ENCODE measurements around the gene BTBD9.
"Not testable (repeated sequence)": the region's sequence is repeated elsewhere in the genome, so short reads cannot be mapped to it uniquely, and the experiment has no call there.

The BTBD9 gene

DNA sequence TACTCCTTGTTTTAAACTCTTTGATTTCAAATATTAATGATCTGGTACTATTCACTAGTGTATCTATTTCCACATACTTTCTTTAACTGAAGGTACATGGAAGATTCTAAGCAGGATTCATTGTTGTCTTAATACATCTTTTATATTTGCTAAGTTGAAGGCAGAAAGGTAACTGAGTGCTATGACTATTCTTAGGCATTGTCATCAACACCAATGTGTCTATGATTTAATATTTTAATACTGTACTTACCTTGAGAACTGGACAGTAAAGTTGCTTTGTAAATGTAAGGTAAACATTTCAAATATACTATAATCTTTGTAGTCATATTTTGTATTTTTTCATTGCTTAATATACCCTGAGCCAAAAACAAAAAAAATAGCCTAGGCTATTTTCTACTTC is 8.9 kb upstream of the BTBD9 start:
- DNase-seq, result no peak

DNA sequence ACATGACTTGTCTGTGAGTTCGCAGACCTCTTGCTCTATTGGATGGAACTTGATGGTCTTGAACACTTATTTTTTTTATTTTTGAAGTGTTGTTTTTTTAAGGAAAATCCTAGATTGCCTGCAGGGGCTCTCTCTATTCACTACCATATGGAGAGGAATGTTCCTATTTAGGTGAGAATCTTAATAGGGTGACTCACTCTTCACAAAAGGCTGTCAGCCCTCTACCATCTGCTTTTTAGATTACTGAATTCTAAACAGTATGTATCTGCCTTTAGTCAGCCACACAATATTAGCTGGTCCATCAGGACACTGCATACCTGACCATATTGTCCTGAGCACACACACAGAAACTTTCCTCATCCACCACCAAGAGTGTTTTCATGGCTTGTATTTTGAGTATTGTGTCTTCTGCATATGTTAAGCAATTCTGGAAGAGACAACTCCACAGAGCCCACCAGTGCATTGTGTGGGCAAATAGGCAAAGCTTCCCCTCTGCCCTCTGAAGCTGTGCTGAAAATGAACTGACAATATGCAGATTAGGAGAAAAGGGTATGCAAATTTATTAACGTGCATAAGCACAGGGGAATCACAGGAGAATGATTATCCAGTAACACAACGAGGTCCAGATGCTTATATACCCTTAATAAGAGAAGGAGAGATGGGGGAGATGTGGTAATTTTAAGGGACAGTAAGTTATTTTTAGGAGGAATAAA is 6.6 kb upstream of the BTBD9 start:
- no peak for DNase-seq

DNA sequence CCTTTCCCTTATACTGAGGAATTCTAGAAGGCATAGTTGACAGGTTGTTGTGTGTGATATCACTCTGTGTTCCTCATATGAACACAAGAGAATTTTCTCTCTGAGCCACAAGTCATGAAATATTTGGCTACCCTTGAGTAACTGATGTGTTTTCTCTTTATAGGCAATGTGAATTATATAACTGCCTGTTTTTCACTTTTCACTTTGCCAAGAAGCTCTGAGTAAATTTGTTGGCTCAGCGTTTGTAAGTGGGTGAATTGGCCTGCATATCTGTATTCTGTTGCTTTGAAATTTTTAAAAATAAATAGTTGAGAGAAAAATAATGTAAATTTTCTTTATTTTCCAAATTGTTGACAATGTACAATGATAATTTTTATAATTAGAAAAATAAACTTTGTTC is 5.2 kb upstream of the BTBD9 start:
- DNase-seq, result no peak

DNA sequence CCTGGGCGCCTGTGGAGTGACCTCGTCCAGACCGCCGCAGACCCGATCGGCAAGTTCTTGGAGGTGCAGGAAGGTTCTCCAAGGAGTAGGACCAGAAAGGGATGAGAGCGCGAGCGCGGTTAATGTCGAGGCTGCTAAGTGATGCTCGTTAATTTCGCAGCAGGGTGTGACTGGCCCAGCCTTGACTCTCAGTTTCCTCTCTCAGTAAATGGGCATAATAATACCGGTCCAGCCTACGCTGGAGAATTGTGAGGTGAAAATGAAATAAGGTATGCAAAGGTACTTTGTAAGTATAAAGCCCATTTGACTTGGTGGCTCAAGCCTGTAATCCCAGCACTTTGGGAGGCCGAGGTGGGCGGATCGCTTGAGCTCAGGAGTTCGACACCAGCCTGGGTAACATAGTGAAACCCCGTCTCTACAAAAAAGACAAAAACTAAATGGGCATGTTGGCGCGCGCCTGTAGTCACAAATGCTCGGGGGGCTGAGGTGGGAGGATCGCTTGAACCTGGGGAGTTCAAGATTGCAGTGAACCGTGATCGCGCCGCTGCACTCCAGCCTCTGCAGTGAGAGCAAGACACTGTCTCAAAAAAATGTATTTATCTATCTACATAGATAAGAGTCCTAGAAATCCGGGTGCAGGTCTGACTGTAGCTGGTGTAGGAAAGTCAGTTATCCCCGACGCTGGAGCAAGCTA is 634 bp upstream of the BTBD9 start:
- no peak for DNase-seq

DNA sequence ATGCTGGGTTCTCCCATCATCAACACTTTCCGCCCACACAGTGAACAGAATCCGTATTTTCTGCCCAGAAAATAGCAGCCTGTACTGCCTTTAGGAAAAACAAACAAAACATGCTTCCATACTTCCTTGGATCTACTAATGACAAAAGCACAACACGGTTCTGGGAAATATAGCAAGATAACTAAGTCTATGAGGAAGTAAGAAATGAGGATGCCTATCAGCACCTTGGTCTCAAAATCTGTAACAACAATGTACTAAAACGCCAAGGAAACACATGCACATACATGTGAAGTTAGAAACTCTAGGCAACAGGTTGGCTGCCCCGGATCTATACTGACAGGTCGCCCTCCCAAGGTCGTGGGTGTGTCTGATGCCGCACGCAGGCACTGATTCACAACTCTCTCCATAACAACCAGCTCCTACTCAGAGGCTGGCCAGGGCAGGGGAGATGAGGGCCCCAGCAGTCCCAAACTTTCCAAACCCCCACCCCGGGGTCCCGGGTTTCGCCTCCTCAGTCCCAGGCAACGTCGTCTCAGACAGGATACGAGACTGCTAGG is 710 bp downstream of the BTBD9 start:
- DNase-seq, result no peak

DNA sequence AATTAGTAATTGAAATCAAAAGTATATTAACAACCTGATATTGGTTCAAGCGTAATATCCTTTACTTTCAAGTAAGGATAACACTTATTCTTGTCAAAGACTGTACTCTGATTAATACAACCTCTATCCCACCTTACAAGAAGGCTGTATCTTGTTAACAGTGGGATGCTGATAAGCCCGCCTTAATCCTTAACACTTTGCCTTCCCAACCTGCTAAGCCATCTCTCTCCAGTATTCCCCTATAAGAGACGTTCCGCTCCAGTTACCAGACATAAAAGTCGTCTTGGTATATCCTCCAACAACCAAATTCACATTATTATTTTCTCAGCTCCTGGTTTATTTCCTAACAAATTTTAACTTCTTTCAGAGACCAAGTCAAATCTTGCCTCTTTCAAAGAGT is 2.0 kb downstream of the BTBD9 start:
- DNase-seq, result no peak

DNA sequence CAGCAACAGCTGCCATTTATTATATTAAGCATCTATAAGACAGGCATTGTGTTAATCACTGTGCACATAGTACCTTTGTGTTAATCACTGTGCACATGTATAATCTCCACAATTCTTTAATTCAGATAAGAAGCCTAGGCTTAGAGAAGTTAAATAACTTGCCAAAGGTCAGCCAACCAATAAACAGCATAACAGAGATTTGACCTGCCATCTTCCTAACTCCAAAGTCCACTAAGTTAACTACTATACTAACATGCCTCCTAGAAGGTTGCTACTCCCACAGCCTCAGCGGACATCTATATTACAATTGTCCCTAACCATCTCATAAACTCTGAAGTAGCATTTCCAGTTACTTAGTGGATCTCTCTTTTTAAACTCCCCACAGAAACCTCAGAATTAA is 3.7 kb downstream of the BTBD9 start:
- no peak for DNase-seq

DNA sequence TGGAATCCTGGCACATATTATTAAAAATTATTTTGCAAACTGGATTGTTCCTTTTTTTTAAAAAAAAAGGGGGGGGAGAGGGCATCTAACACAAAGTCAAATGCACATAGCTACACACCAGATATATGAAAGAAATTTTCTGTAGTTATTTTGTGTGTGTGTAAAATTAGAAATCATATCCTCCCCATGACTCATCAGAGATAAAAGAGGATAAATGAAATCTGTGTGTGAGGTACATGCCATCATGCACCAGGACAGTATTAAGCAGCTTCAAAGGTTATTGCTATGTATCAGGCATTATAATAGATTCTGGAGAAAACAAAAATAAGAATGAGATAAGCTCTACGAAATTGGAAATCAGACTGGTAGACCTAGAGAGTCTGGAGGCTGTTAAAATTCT is 5.2 kb downstream of the BTBD9 start:
- no peak for DNase-seq

DNA sequence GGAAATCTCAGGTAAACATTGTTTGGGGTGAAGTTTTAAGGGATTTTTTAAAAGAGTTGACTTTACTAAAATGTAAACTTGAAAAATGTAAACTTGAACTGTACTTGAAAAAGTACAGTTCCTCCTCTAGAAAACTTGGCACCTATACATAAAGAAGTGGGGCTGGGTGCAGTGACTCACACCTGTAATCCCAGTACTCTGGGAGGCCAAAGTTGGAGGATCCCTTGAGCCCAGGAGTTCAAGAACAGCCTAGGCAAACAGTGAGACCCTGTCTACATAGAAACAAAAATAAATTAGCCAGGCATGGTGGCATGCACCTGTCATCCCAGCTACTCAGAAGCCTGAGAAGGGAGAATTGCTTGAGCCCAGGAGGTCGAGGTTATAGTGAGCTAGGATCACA is 7.2 kb downstream of the BTBD9 start:
- DNase-seq, result no peak

DNA sequence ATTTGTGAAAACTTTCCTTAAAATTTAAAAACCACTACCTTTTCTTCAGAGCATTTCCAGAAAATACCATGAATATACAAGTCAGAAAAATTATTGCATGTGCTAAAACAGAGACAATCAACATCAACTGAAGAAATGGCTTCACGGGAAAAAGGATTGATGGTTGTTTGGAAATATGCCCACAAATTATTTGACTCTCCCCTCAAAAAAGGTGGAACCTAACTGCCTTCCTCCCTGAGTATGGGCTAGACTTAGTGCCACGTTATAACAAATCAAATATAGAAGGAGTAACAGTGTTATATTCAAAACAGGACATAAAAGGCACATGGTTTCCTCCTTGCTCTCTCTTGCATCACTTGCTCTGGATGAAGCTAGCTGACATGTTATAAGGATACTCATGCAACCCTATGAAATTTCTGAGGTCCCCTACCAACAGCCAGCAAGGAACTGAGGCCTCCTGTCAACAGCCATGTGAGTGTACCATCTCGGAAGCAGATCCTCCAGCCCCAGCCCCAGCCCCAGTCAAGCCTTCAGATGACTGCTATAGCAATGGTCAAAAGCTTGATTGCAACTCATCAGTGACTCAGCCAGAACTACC is 8.4 kb downstream of the BTBD9 start:
- no peak for DNase-seq

DNA sequence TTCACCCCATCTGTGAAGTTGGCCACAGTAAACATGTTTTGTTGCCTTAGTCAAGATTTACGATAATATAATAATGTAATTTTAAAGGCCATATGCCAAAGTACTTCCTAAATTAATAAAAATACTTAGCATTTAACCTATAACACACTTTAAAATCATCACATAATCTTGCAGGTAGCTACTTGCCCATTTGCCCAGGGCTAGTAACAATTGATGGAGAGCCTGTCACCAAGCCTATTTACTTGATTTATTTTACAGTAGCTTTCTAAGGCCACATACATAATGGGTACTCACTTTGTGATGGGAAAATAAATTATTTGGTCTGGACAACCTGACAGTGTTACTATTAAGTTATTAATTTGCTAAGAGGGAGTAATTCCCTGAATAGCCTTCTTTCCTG is 14.5 kb downstream of the BTBD9 start:
- no peak for DNase-seq

DNA sequence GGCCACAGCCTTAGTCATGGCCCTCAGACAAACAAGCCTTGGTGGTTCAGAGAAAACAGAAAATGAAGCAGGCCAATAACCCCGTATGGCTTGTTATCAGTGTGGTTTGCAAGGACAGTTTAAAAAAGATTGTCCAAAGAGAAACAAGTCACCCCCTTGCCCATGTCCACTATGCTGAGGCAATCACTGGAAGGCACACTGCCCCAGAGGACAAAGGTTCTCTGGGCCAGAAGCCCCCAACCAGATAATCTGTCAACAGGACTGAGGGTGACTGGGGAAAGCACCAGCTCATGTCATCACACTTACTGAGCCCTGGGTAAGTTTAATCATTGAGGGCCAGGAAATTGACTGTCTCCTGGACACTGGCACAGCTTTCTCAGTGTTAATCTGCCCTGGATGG is 20.4 kb downstream of the BTBD9 start:
- DNase-seq, result not testable (repeated sequence)

DNA sequence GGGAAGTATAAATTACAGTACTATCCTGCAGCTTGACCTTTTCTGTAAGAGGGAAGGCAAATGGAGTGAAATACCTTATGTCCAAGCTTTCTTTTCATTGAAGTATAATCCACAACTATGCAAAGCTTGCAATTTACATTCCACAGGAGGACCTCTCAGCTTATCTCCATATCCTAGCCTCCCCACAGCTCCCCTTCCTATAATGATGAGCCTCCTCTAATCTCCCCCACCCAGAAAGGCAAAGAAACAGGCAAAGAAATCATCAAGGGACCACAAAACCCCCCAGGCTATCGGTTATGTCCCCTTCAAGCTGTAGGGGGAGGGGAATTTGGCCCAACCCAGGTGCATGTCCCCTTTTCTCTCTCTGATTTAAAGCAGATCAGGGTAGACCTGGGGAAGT is 21.4 kb downstream of the BTBD9 start:
- DNase-seq, result not testable (repeated sequence)

DNA sequence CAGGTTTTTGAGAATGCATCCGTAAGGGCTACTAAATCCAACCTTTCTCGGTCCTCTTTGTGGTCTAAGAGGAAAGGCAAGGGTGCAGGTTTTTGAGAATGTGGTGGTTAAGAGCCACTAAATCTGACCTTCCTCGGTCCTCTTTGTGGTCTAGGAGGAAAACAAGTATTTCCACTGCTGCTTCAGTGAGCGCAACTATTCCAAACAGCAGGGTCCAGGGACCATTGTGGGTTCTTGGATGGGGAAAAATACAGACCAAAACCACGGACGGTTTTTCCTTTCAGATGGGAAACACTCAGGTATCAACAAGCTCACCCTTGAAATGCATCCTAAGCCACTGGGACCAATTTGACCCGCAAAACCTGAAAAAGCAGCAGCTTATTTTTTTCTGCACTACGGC is 21.9 kb downstream of the BTBD9 start:
- DNase-seq, result no peak

DNA sequence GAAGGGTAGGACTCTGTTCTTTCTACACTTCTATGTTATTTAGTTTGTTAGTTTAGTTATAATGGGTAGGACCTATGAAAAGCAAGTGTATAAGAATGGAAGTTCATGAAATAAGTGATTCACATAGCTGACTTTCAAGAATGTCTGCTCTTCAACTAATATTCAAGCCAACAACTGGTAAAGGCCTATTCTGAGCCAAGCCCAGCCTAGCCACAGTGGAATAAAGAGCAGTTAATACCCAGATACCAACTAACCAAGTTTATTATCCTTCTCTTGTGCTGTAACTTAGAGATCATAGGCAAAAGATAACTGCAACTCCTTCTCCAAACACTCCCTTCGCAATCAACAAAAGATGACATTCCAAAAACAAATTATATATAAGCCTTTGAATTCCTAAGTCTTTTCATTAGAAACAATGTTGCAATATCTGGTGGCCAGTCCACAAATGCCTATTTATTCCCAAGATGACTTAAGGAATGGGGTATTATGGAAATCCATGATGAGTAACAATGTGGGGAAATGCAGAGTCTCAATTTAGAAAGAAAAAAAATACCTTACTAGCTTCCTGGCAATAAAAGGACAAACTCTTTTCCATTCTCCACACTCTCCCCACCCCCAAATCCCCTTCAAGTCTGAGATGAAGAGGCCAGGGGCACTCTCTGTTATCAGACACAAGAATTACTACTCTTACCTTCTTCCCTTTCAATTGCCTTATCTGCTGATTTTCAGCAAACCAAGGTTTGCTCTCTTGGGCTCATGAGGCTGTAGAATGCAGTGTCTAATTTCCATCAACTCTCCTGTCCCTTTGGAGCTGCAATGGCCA is 27.4 kb downstream of the BTBD9 start:
- no peak for DNase-seq

DNA sequence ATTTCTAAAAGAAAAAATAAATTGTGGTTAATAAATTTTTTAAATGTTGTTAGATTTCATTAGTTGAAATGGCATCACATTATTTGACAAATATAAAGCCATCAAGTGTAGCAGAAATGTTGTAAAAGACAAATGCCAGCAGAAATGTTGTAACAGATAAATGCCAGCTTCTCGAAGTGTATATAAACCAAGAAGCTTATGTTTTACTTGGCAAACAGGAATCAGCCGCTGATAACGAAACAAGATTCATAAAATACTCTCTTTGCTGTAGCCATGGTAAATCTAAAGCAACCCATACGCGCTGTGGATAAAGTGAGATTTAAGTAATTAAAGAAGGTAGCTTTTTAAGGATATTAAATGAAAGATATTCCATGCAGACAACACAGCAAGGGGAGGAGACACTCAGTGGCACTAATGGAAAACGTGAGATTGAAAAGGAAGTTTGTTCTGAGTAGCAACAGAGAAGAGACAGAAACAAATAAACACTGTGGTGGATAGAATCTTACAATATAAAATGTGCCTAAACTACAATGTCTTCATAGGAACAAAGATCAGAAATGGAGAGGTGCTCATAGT is 29.6 kb downstream of the BTBD9 start:
- DNase-seq, result no peak

DNA sequence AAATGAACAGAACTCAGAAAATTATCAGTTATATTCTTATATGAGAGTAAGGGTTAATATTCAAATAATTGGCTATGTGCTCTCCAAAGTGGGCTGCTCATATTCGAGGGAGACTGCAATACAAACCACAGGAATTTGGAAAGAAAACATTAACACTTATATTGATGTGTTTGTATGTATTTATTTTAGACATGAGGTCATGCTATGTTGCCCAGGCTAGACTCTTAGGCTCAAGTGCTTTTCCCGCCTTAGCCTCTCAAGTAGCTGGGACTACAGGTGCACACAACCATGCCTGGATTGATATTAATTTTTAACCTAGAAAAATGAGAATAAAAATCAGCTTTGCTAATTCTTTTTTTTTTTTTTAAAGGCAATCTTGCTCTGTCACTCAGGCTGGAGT is 35.0 kb downstream of the BTBD9 start:
- no peak for DNase-seq

DNA sequence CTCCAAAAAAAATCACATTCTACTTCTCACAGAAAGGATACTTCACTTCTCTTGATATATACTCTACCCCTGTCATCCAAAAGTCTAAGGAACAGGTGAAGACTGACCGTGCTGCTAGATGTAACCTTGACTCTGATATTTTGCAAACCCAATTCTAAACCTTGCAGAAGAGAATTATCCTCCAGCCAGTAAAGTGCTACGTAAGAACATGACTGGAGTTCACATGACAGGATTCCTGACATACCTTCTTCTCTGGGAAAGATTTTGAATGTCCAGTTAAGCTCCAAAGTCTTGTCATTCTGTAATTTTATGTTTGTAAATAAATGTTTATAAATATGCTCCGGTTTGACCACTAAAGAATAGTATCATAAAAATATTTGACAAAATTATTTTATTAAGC is 35.8 kb downstream of the BTBD9 start:
- DNase-seq, result no peak

DNA sequence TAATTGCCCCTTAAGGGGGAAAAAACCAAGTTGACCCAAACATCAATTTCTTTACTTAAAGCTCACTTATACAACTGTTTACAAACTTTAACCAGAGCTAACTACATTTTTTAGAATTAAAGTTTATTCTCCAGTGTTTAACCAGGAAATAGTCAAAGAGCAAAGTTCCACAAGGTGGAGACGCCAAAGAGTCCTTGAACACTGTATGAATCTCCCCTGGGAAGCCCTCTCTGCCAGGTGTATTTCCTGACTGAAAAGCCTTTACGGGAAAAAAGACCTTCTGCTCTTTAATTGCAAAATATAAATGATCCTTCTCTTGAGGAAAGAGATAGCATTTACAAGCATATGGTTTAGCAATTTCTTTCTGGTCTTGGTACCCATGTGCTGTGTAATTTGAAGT is 36.2 kb downstream of the BTBD9 start:
- DNase-seq, result no peak

DNA sequence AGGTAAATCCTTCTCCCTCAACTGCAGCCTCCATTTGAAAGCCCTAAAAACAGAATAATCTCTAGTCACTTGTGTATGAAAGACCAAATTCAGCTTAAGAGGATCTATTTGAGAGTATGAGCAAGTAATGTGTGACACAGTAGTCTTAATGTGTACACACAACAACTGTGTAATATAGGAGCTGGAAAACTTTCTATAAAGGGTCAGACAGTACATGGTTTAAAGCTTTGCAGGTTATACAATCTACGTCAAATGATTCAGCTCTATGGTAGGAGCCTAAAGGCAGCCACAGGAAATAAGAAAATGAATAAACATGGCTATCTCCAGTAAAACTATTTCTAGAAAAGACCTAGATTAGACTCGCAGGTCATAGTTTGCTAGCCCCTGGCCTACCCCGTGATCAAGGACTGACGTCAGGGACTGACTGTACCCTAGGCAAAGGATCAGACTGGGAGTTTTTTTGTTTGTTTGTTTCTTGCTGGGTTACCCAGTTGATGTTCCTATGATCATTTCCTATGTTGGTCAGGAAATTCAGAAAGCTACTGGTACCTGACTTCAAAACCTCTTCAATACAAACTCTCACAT is 39.7 kb downstream of the BTBD9 start:
- no peak for DNase-seq

DNA sequence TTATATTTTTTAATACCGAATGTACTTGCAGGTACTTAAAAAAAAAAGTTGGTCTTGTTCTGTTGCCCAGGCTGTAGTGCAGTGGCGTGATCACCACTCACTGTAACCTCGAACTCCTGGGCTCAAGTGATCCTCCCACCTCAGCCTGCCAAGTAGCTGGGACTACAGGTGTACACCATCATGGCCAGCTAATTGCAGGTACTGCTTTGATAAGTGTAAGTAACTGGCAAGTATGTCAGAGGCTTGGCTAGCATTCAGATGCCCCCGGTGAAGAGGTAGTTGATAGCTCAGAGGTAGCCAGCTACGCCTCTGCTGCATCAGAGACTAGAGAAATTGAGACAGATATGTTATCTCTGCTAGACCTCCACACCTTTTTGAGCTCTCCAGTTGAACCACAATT is 40.5 kb downstream of the BTBD9 start:
- DNase-seq, result no peak

DNA sequence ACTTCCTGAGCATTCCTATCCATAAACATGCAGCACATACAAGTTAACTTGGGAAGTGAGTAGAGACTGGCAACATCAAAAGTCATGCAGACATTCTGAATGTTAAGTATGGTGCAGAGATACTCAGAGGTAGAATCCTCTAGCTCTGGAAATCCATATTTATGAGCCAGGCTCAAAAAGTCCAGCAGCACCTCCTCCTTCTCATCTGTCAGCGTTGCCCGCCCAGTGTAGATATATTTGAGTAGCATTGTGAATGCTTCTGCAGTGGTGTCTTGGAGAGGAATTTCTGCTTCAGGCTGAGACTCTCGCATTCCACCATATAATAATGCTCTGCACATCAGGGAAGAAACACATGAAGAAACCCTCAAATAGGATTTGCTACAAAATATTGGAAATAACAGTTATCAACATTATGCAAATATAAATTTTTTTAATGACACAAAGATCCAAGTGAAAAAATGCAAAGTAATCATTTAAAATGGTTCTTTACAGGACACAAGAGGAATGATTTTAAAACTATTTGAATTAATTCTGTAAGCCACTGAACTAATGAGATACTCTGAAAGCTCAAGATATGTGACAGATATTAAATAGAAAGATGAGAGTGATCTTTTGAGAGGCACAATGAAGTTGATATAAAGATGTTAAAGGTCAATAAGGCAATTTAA is 45.6 kb downstream of the BTBD9 start:
- DNase-seq, result no peak

All from eye (tissue), 1 donor.